ENCODE results near the gene RTTN. TPM values are rescaled to one million over a fixed set of nuclear protein-coding genes. Genes with fewer than 3 reads are reported as not detected.

RTTN gene
- total RNA-seq, 1 experiment from 2014 or later = 16.9 TPM

DNA sequence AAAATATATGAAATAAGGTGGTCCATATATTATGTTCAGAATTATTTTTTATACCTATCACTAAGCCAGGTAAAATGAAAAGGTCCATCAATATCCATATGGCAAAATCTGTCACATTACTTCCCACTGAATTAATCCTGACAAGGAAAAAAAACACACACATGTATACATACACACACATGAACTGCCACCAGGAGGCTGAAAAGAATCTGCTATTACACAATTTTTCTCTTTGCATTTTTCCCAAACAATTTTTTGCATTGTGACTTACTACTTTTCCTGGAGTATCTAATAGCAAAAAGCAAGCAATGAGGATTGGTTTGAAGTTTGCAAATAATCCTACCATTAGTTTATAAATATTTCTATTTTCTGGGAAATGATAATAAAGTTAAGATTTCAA lies 129.6 kb downstream of the RTTN start:
- in situ Hi-C loops (cut with HindIII; ENCODE audit: low pct_unique_long_range_greater_than_20kb, low sequenced_read_pairs) (no loop called here), intact Hi-C loops (cut with micrococcal nuclease; ENCODE audit: unreplicated experiment) (no loop called here)
- POLR2A ChIA-PET = no interaction called here
- H3K36me3 ChIP-seq (ENCODE audit: control insufficient read depth, insufficient read depth, low read length) = peaks cover 5% of the 10 kb centered on the region
- no peak for TF ChIP-seq POLR2AphosphoS5 (IDR thresholded peaks at IDR 0.05; ENCODE audit: low read depth, low read length)
- TF ChIP-seq, protein P1, sequence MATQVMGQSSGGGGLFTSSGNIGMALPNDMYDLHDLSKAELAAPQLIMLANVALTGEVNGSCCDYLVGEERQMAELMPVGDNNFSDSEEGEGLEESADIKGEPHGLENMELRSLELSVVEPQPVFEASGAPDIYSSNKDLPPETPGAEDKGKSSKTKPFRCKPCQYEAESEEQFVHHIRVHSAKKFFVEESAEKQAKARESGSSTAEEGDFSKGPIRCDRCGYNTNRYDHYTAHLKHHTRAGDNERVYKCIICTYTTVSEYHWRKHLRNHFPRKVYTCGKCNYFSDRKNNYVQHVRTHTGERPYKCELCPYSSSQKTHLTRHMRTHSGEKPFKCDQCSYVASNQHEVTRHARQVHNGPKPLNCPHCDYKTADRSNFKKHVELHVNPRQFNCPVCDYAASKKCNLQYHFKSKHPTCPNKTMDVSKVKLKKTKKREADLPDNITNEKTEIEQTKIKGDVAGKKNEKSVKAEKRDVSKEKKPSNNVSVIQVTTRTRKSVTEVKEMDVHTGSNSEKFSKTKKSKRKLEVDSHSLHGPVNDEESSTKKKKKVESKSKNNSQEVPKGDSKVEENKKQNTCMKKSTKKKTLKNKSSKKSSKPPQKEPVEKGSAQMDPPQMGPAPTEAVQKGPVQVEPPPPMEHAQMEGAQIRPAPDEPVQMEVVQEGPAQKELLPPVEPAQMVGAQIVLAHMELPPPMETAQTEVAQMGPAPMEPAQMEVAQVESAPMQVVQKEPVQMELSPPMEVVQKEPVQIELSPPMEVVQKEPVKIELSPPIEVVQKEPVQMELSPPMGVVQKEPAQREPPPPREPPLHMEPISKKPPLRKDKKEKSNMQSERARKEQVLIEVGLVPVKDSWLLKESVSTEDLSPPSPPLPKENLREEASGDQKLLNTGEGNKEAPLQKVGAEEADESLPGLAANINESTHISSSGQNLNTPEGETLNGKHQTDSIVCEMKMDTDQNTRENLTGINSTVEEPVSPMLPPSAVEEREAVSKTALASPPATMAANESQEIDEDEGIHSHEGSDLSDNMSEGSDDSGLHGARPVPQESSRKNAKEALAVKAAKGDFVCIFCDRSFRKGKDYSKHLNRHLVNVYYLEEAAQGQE (IDR thresholded peaks at IDR 0.05; ENCODE audit: insufficient read depth in 1 of 2, low read depth in 2 of 2, low read length in 1 of 2) = no peak
- TF ChIP-seq SIN3A (IDR thresholded peaks at IDR 0.05; ENCODE audit: borderline replicate concordance, insufficient read depth, low read depth, low read length) = no peak
- no peak for TF ChIP-seq TCF7L2 (IDR thresholded peaks at IDR 0.05; ENCODE audit: low read depth, low read length)
- TF ChIP-seq, protein P2, sequence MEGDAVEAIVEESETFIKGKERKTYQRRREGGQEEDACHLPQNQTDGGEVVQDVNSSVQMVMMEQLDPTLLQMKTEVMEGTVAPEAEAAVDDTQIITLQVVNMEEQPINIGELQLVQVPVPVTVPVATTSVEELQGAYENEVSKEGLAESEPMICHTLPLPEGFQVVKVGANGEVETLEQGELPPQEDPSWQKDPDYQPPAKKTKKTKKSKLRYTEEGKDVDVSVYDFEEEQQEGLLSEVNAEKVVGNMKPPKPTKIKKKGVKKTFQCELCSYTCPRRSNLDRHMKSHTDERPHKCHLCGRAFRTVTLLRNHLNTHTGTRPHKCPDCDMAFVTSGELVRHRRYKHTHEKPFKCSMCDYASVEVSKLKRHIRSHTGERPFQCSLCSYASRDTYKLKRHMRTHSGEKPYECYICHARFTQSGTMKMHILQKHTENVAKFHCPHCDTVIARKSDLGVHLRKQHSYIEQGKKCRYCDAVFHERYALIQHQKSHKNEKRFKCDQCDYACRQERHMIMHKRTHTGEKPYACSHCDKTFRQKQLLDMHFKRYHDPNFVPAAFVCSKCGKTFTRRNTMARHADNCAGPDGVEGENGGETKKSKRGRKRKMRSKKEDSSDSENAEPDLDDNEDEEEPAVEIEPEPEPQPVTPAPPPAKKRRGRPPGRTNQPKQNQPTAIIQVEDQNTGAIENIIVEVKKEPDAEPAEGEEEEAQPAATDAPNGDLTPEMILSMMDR (IDR thresholded peaks at IDR 0.05) = no peak
- CTCF ChIA-PET = no interaction called here
- ATAC-seq (no peak), DNase-seq (ENCODE audit: low read depth, low spot score) (no peak)
- no peaks in the 10 kb centered on the region for H3K27me3 ChIP-seq (ENCODE audit: control insufficient read depth, insufficient read depth, low read length)
- no peak overlapping the region for H3K4me3 ChIP-seq (ENCODE audit: low read depth in 2 of 2, low read length in 2 of 2)
- BruUV-seq (replicated peaks) = no TSS peak
- H3K4me1 ChIP-seq (ENCODE audit: control insufficient read depth, insufficient read depth, low read length) = no peaks in the 10 kb centered on the region
- no peaks in the 10 kb centered on the region for H3K9me3 ChIP-seq (ENCODE audit: control insufficient read depth, insufficient read depth, low read depth, low read length)
- H3K27ac ChIP-seq (ENCODE audit: low read length) = no peak overlapping the region

DNA sequence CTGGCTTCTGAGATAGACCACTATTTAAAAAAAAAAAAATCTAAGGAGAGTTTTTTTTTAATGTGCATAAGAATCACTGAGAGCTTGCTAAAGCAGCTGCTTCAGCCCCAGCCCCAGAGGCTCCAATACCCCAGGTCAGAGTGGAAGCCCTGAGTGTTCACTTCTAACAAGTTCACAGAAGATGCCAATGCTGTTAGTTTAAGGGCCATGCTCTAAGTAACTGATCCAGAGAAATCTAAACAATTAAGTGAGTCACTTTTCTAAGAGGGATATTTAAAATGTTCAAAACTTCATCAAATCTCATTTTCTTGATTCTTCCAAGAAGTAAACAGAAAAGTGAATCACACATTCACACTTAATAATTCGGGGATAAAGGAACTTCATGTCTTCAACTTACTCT lies 131.4 kb downstream of the RTTN start:
- Histone ChIP-seq H3K9me3 (ENCODE audit: control insufficient read depth, insufficient read depth, low read depth, low read length) (no peaks in the 10 kb centered on the region), H3K4me1 (ENCODE audit: control insufficient read depth, insufficient read depth, low read length) (no peaks in the 10 kb centered on the region), H3K27ac (ENCODE audit: low read length) (no peak overlapping the region), H3K36me3 (ENCODE audit: control insufficient read depth, insufficient read depth, low read length) (peaks cover 5% of the 10 kb centered on the region), H3K4me3 (ENCODE audit: low read depth in 2 of 2, low read length in 2 of 2) (no peak overlapping the region), H3K27me3 (ENCODE audit: control insufficient read depth, insufficient read depth, low read length) (no peaks in the 10 kb centered on the region)
- intact Hi-C loops (cut with micrococcal nuclease; ENCODE audit: unreplicated experiment) = no loop called here
- ChIA-PET POLR2A (no interaction called here), CTCF (no interaction called here)
- BruUV-seq (replicated peaks) = no TSS peak
- no peak for ATAC-seq
- in situ Hi-C loops (cut with HindIII; ENCODE audit: low pct_unique_long_range_greater_than_20kb, low sequenced_read_pairs) = no loop called here
- TF ChIP-seq SIN3A (IDR thresholded peaks at IDR 0.05; ENCODE audit: borderline replicate concordance, insufficient read depth, low read depth, low read length) (no peak), POLR2AphosphoS5 (IDR thresholded peaks at IDR 0.05; ENCODE audit: low read depth, low read length) (no peak)
- TF ChIP-seq, protein P2 (IDR thresholded peaks at IDR 0.05) = no peak
- TF ChIP-seq, protein P1 (IDR thresholded peaks at IDR 0.05; ENCODE audit: insufficient read depth in 1 of 2, low read depth in 2 of 2, low read length in 1 of 2) = no peak
- no peak for DNase-seq (ENCODE audit: low read depth, low spot score)
